Memory B cell (primary cell): ENCODE data around the gene PMVK.

Experiments
- ATAC-seq: fragments of 150-1000 bp; cut with Tn5 transposase; 2 replicates; pipeline ENCODE4 v1.10.0; 2021; ENCODE audit warnings: low read depth, mild to moderate bottlenecking, moderate library complexity
- DNase-seq, 2 donors: peaks; one replicate each; pipeline ENCODE4 v3.0.0; 2022; ENCODE audit warnings: low spot score in 2 of 2
- H3K27ac Mint-ChIP-seq: one replicate; pipeline ENCODE4 v1.8.0; 2022; ENCODE audit warnings: mild to moderate bottlenecking, moderate library complexity, mixed read lengths
- H3K27me3 Mint-ChIP-seq: one replicate; pipeline ENCODE4 v1.8.0; 2022; ENCODE audit warnings: mixed read lengths
- H3K36me3 Mint-ChIP-seq: one replicate; pipeline ENCODE4 v1.8.0; 2022; ENCODE audit warnings: mild to moderate bottlenecking, mixed read lengths
- H3K4me1 Mint-ChIP-seq: one replicate; pipeline ENCODE4 v1.8.0; 2022; ENCODE audit warnings: mixed read lengths
- H3K4me3 Mint-ChIP-seq: one replicate; pipeline ENCODE4 v1.8.0; 2022; ENCODE audit warnings: mild to moderate bottlenecking, moderate library complexity, mixed read lengths
- H3K9me3 Mint-ChIP-seq: one replicate; pipeline ENCODE4 v1.8.0; 2022; ENCODE audit warnings: mixed read lengths

PMVK gene

GRCh38 chr1:154960446-154961136, 24.1 kb upstream of the PMVK start:
- Mint-ChIP-seq H3K4me1 (peaks cover 22% of the 10 kb centered on the region), H3K27ac (peak overlapping the region; percentile 81), H3K36me3 (peaks cover 9% of the 10 kb centered on the region), H3K27me3 (no peaks in the 10 kb centered on the region), H3K9me3 (no peaks in the 10 kb centered on the region), H3K4me3 (peak overlapping the region; percentile 87)
- DNase-seq (no peak), ATAC-seq (no peak)

DNA sequence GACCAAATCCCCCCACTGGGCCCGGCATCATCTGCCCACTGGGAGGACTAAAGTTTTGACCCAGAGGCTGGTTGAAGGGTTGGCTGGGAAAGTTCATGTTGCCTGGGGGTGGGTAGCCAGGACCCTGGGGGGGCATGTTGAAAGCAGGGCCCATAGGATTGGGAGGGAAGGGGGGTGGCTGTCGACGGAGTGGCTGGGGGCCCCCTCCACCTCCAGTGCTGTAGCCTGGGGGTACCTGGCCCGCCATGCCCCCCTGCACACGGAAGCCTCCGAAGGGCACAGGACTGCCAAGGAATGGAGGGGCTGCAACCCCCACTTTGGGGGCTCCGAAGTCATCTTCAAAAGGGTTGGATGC, 22.9 kb upstream of the PMVK start:
- Mint-ChIP-seq H3K27ac (no peak overlapping the region), H3K4me1 (peaks cover 30% of the 10 kb centered on the region), H3K36me3 (peaks cover 7% of the 10 kb centered on the region), H3K9me3 (no peaks in the 10 kb centered on the region), H3K4me3 (peak overlapping the region; percentile 44), H3K27me3 (no peaks in the 10 kb centered on the region)
- ATAC-seq, result no peak
- DNase-seq, result no peak

GRCh38 chr1:154958681-154959425, 22.3 kb upstream of the PMVK start:
- Mint-ChIP-seq H3K27ac (no peak overlapping the region), H3K9me3 (no peaks in the 10 kb centered on the region), H3K4me1 (peaks cover 34% of the 10 kb centered on the region), H3K27me3 (no peaks in the 10 kb centered on the region), H3K36me3 (peaks cover 5% of the 10 kb centered on the region), H3K4me3 (peak overlapping the region; percentile 44)
- DNase-seq (no peak), ATAC-seq (no peak)

GRCh38 chr1:154958036-154958435, 21.5 kb upstream of the PMVK start:
- Mint-ChIP-seq H3K9me3 (no peaks in the 10 kb centered on the region), H3K36me3 (peaks cover 1% of the 10 kb centered on the region), H3K4me1 (peaks cover 36% of the 10 kb centered on the region), H3K27me3 (no peaks in the 10 kb centered on the region), H3K27ac (no peak overlapping the region), H3K4me3 (no peak overlapping the region)
- DNase-seq, result no peak
- ATAC-seq, result no peak

GRCh38 chr1:154957091-154957657, 20.7 kb upstream of the PMVK start:
- ATAC-seq (no peak), DNase-seq (no peak)
- Mint-ChIP-seq H3K9me3 (no peaks in the 10 kb centered on the region), H3K4me3 (no peak overlapping the region), H3K27me3 (no peaks in the 10 kb centered on the region), H3K27ac (no peak overlapping the region), H3K36me3 (peaks cover 1% of the 10 kb centered on the region), H3K4me1 (peaks cover 45% of the 10 kb centered on the region)

DNA sequence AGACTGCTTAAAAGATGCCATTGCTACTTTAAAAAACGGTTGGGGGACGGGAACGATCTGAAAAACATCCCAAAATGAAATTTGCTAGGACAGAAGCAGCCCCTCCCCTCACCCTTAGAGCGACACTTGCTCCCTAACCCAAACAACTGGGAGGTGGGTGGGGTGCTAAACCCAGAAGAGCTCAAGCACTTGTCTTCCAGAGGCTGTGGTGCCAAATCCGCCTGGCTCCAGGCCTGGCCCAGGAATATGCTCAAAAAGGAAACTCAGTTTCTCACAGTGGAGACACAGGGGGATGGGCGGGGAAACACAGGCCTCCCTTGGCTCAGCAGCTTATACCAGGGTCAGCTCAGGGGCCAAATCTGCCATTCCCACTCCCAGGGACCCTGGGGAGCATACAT, 20.0 kb upstream of the PMVK start:
- H3K9me3 Mint-ChIP-seq, result no peaks in the 10 kb centered on the region
- H3K27me3 Mint-ChIP-seq, result no peaks in the 10 kb centered on the region
- DNase-seq (no peak), ATAC-seq (no peak)
- H3K4me3 Mint-ChIP-seq, result peak overlapping the region; percentile 99
- peaks cover 50% of the 10 kb centered on the region for H3K4me1 Mint-ChIP-seq
- peak overlapping the region; percentile 99 for H3K27ac Mint-ChIP-seq
- H3K36me3 Mint-ChIP-seq, result peaks cover 1% of the 10 kb centered on the region

DNA sequence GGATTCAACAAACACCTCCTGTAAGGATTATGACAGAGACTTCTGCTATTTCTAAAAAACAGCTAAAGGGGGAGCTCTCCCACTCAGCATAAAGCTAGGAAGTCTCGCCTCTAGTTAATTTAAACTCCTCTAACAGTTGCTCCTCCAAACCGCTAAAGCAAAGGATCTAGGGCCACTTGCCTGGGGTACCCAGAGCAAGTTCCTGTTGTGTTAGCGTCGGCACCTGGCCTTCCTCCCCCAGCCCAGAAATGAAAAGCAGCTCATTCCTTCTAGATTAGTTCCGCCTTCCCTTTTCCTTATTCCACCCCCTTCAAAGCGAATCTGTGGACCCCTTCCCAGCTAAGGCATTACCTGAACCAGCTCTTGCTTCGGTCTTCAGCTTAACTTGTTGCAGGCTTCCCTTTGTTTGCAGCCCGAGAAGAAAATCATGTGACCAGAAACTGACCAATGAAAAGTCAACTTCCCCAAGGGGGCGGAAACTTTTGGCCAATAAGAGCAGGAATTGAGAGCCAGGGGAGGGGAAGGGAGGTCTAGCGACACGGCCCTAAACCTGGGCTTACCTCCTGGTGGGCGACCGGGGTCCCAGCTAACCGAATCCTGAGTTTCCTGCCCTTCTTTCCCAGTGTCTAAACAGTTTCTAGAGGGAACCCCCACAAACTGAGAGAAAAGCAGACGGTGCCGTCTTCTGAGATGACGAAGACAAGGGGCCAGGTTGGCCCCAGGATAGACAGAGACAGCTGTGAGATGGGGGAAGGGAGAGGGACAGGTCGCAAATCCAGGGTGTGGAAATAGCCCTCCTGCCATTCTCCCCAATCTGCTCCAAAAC, 19.4 kb upstream of the PMVK start, which contains the start of gene PBXIP1:
TSS of gene PBXIP1 (minus strand) at position 382 of the 826 bp plus-strand sequence. CDS start 2,378 bp downstream, outside the sequence.
- peak; percentile 80 to 91 for DNase-seq
- H3K27ac Mint-ChIP-seq, result peak within 1 kb of the TSS; percentile 99
- H3K27me3 Mint-ChIP-seq, result no peaks in the 10 kb centered on the region
- ATAC-seq, result peak; percentile 59
- H3K36me3 Mint-ChIP-seq, result peaks cover 1% of the 10 kb centered on the region
- H3K4me3 Mint-ChIP-seq, result peak within 1 kb of the TSS; percentile 99
- peaks cover 47% of the 10 kb centered on the region for H3K4me1 Mint-ChIP-seq
- H3K9me3 Mint-ChIP-seq, result no peaks in the 10 kb centered on the region

DNA sequence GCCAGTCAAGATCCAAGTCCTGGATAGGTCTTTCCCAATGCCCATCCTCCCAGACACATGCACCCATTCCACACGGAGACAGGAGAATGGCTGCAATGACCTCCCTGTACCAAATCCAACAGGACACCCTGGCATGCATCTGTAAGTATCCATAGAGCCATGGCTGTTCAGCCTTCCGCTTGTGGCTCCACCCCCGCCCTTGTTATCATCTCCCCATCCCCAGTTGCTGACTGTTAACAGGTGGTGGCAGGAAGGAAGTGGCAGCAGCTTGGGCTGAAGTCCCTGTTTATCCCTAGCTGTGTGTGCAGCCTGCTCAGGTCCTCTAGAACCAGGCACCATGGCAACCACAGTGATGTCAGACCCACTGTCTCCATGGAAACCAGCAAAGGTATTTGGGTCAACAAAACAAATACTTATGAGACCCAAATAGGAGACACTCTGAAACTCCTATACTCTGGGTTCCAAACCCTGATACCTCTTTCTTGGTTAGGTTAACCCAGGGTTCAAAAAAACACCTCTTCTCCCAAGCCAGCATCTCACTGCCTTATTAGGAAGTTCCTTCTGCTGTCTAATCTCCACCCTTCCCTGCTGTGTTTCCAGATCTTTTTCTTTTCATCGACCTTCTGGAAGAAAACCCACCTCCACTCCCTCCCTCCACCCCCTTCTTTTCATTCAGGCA, 18.7 kb upstream of the PMVK start:
- peak; percentile 71 to 80 for DNase-seq
- Mint-ChIP-seq H3K36me3 (peaks cover 7% of the 10 kb centered on the region), H3K4me3 (peak overlapping the region; percentile 99), H3K9me3 (no peaks in the 10 kb centered on the region), H3K4me1 (peaks cover 47% of the 10 kb centered on the region), H3K27ac (peak overlapping the region; percentile 99), H3K27me3 (no peaks in the 10 kb centered on the region)
- ATAC-seq, result peak; percentile 78

- Mint-ChIP-seq H3K4me3 (peak overlapping the region; percentile 99), H3K27me3 (no peaks in the 10 kb centered on the region), H3K9me3 (no peaks in the 10 kb centered on the region), H3K4me1 (peaks cover 47% of the 10 kb centered on the region), H3K36me3 (peaks cover 7% of the 10 kb centered on the region), H3K27ac (peak overlapping the region; percentile 99)
- DNase-seq (no peak), ATAC-seq (no peak)
Observed at GRCh38 chr1:154954541-154954940, 18.0 kb upstream of the PMVK start.

DNA sequence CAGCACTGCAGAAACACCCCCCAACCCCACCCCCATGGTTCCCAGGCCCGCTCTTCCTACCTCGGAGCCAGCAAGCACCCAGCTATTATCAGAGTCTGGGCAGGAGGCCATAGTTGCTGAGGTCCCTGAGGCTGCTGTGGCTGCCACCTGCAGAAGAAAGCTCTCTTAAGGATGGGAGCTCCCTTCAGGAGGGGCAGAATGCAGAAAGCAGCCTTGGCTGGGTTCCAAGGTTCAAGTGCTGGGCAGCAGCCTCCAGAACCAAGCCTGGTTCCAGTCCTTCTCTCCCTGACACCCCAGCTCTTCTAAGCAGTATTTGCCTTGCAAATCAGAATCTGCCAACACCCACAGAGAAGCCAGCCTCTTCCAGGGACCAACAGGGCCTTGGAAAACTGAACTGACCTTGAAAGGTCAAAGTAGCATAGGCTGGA, 17.1 kb upstream of the PMVK start:
- Mint-ChIP-seq H3K36me3 (peaks cover 11% of the 10 kb centered on the region), H3K27me3 (no peaks in the 10 kb centered on the region), H3K4me3 (peak overlapping the region; percentile 99), H3K4me1 (peaks cover 49% of the 10 kb centered on the region), H3K9me3 (no peaks in the 10 kb centered on the region), H3K27ac (peak overlapping the region; percentile 99)
- ATAC-seq, result no peak
- no peak for DNase-seq

- no peaks in the 10 kb centered on the region for H3K27me3 Mint-ChIP-seq
- ATAC-seq (no peak), DNase-seq (no peak)
Observed at GRCh38 chr1:154952664-154953063, 16.1 kb upstream of the PMVK start.

GRCh38 chr1:154951901-154952657, 15.6 kb upstream of the PMVK start:
- ATAC-seq (peak; percentile 39), DNase-seq (peak in 1 of 2 donors; percentile 46)
- Mint-ChIP-seq H3K27me3 (no peaks in the 10 kb centered on the region), H3K4me1 (peaks cover 51% of the 10 kb centered on the region), H3K4me3 (peak overlapping the region; percentile 73), H3K9me3 (no peaks in the 10 kb centered on the region), H3K36me3 (peaks cover 13% of the 10 kb centered on the region), H3K27ac (peak overlapping the region; percentile 99)

More at GRCh38 chr1:154952664-154953063, 16.1 kb upstream of the PMVK start:
- Mint-ChIP-seq H3K4me1 (peaks cover 51% of the 10 kb centered on the region), H3K4me3 (peak overlapping the region; percentile 73), H3K36me3 (peaks cover 13% of the 10 kb centered on the region), H3K27ac (peak overlapping the region; percentile 99), H3K9me3 (no peaks in the 10 kb centered on the region)

GRCh38 chr1:154948079-154948478, 11.6 kb upstream of the PMVK start:
- Mint-ChIP-seq H3K9me3 (no peaks in the 10 kb centered on the region), H3K4me3 (no peak overlapping the region), H3K27ac (peak overlapping the region; percentile 60), H3K36me3 (peaks cover 13% of the 10 kb centered on the region), H3K4me1 (peaks cover 44% of the 10 kb centered on the region), H3K27me3 (no peaks in the 10 kb centered on the region)
- ATAC-seq (no peak), DNase-seq (no peak)
